CD8-positive, alpha-beta memory T cell (primary cell): ENCODE results near the gene NPAS3. TPM values are rescaled to one million over a fixed set of nuclear protein-coding genes. Genes with fewer than 3 reads are reported as not detected.

ENCODE experiments used
- CTCF ChIA-PET: fragments of 350-600 bp; sonication (Branson Sonifier 250); formaldehyde crosslinking; loops from one replicate; lab custom pipeline; 2021; ENCODE audit warnings: antibody characterized with exemption; lab: Charles Lee
- POLR2A ChIA-PET: fragments of 350-600 bp; sonication (Branson Sonifier 250); formaldehyde crosslinking; loops from one replicate; lab custom pipeline; 2021; ENCODE audit warnings: antibody characterized with exemption; lab: Charles Lee
- DNase-seq, 5 donors: peaks; one replicate each; pipeline versions ENCODE4 v3.0.0 to v3.0.0-alpha.2; 2020 to 2022; ENCODE audit warnings: mixed read lengths in 1 of 5
- H3K27ac ChIP-seq: one replicate; pipeline ENCODE4 v1.7.0; 2013; ENCODE audit warnings: low read depth, mild to moderate bottlenecking, low read length, moderate library complexity
- H3K27me3 ChIP-seq: 2 replicates; pipeline ENCODE4 v1.7.0; 2013; ENCODE audit warnings: low read length, mild to moderate bottlenecking; ENCODE audit not compliant: insufficient read depth, poor library complexity, severe bottlenecking
- H3K36me3 ChIP-seq: 2 replicates; pipeline ENCODE4 v1.7.0; 2013; ENCODE audit warnings: mild to moderate bottlenecking, low read length, moderate library complexity; ENCODE audit not compliant: insufficient read depth
- H3K4me1 ChIP-seq: 2 replicates; pipeline ENCODE4 v1.7.0; 2013; ENCODE audit warnings: mild to moderate bottlenecking, low read length, moderate library complexity; ENCODE audit not compliant: insufficient read depth
- H3K4me3 ChIP-seq: 2 replicates; pipeline ENCODE4 v1.7.0; 2013; ENCODE audit warnings: mild to moderate bottlenecking, low read length
- H3K9me3 ChIP-seq: 2 replicates; pipeline ENCODE4 v1.7.0; 2013; ENCODE audit warnings: mild to moderate bottlenecking, low read length
- H3K27ac Mint-ChIP-seq, 8 donors: one replicate each; pipeline ENCODE4 v1.8.0; 2020 to 2021; ENCODE audit warnings: mixed read lengths in 8 of 8, mild to moderate bottlenecking in 6 of 8, inconsistent platforms in 3 of 8, moderate library complexity in 3 of 8
- H3K27me3 Mint-ChIP-seq, 2 donors: one replicate each; pipeline ENCODE4 v1.8.0; 2020 to 2021; ENCODE audit warnings: mixed read lengths in 2 of 2, mild to moderate bottlenecking in 1 of 2, moderate library complexity in 1 of 2
- H3K36me3 Mint-ChIP-seq, 3 donors: one replicate each; pipeline ENCODE4 v1.8.0; 2020 to 2021; ENCODE audit warnings: mixed read lengths in 3 of 3, inconsistent platforms in 1 of 3, mild to moderate bottlenecking in 1 of 3
- H3K4me1 Mint-ChIP-seq, 3 donors: one replicate each; pipeline ENCODE4 v1.8.0; 2020 to 2021; ENCODE audit warnings: mixed read lengths in 3 of 3, inconsistent platforms in 1 of 3, mild to moderate bottlenecking in 1 of 3
- H3K4me3 Mint-ChIP-seq, 7 donors: one replicate each; pipeline ENCODE4 v1.8.0; 2020 to 2021; ENCODE audit warnings: mixed read lengths in 7 of 7, mild to moderate bottlenecking in 6 of 7, moderate library complexity in 4 of 7, inconsistent platforms in 2 of 7
- H3K9me3 Mint-ChIP-seq, 5 donors: one replicate each; pipeline ENCODE4 v1.8.0; 2020 to 2022; ENCODE audit warnings: mixed read lengths in 5 of 5, mild to moderate bottlenecking in 3 of 5, moderate library complexity in 2 of 5, inconsistent platforms in 1 of 5
- polyA plus RNA-seq: library from polyadenylated mRNA; unstranded; fragments of 300-500 nt; fragmentation: Illumina TruSeq; gene quantifications from one replicate; pipeline ENCODE4 v1.2.3, GENCODE V29; 2021
- total RNA-seq, 2 experiments: library from RNA; stranded (reverse); gene quantifications; one replicate each; pipeline ENCODE4 v1.2.3, GENCODE V29; 2021

The NPAS3 gene
- total and polyA plus RNA-seq, 3 experiments from 2014 or later, result not detected

DNA sequence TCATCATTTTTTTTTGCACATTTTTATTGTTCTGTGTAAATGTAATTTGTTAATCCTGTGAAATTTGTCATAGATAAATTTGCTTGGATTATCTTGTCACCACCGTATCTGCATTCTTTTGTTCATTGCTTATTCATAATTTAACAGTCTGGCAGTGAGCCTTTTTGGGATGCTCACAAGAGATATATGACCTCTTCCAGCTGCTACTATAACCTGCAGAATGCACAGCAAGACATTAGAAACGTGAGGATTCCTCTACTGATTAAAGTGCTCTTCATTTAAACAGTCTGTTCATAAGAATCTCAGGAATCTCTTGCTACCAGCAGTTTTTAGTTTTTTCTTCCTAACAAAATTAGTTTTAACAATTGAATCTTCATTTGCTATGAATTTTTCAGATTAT is 9.1 kb downstream of the NPAS3 start:
- peaks cover 0 to 4% (median 0%) of the 10 kb centered on the region in 5 donors for H3K9me3 Mint-ChIP-seq
- no peaks in the 10 kb centered on the region for H3K4me1 ChIP-seq
- H3K4me3 ChIP-seq, result no peak overlapping the region
- no peaks in the 10 kb centered on the region for H3K27me3 ChIP-seq
- H3K9me3 ChIP-seq, result no peaks in the 10 kb centered on the region
- H3K27me3 Mint-ChIP-seq, result peaks cover 1 to 7% of the 10 kb centered on the region in 2 donors
- no peak overlapping the region for H3K27ac ChIP-seq
- CTCF ChIA-PET, result no interaction called here
- H3K27ac Mint-ChIP-seq, result no peak overlapping the region
- no peak overlapping the region for H3K4me3 Mint-ChIP-seq
- DNase-seq, result no peak
- H3K4me1 Mint-ChIP-seq, result no peaks in the 10 kb centered on the region
- H3K36me3 Mint-ChIP-seq, result no peaks in the 10 kb centered on the region
- H3K36me3 ChIP-seq, result no peaks in the 10 kb centered on the region
- POLR2A ChIA-PET, result no interaction called here

DNA sequence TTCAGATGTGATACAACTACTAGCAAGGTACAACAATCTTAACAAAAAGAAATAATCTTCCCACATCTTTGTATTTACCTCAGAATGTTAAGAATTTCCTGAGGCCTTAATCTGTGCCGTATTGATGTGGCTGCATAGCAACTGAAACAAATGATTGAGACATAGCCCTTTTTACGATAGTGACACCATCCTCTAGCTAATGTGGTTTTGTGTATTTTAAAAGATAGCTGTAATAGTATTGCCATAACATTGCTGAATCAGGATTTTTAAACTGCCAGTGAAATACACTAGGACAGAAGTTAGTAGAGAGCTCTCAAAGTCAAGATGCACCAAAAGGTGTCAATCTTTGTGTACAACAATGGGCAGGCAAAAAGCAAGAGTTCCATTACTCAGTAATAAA is 11.9 kb downstream of the NPAS3 start:
- CTCF ChIA-PET, result no interaction called here

DNA sequence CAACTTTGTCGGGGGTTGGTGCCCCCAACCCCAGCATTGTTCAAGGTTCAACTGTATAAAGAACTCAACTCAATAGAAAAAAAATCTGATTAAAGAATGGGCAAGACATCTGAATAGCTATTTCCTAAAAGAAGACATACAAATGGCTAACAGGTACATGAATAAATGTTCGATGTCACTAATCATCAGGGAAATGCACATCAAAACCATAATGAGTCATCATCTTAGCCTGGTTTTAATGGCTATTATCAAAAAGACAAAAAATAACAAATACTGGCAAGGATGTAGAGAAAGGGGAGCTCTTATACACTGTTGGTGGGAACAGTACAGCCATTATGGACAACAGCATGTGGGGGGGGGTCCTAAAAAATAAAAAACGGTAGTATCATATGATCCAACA is 28.7 kb downstream of the NPAS3 start:
- H3K27me3 ChIP-seq, result no peaks in the 10 kb centered on the region
- no peak for DNase-seq
- H3K36me3 ChIP-seq, result no peaks in the 10 kb centered on the region
- no peak overlapping the region for H3K4me3 Mint-ChIP-seq
- no peaks in the 10 kb centered on the region for H3K27me3 Mint-ChIP-seq
- peaks cover 2 to 14% (median 5%) of the 10 kb centered on the region in 5 donors for H3K9me3 Mint-ChIP-seq
- H3K36me3 Mint-ChIP-seq, result no peaks in the 10 kb centered on the region
- H3K4me1 Mint-ChIP-seq, result no peaks in the 10 kb centered on the region
- CTCF ChIA-PET, result no interaction called here
- H3K9me3 ChIP-seq, result no peaks in the 10 kb centered on the region
- POLR2A ChIA-PET, result no interaction called here
- no peak overlapping the region for H3K27ac ChIP-seq
- no peak overlapping the region for H3K27ac Mint-ChIP-seq
- no peak overlapping the region for H3K4me3 ChIP-seq
- H3K4me1 ChIP-seq, result no peaks in the 10 kb centered on the region

More for the DNA sequence above, 11.9 kb downstream of the NPAS3 start:
- DNase-seq, result no peak
- Histone ChIP-seq H3K27me3 (no peaks in the 10 kb centered on the region), H3K27ac (no peak overlapping the region), H3K4me1 (no peaks in the 10 kb centered on the region), H3K4me3 (no peak overlapping the region), H3K9me3 (no peaks in the 10 kb centered on the region), H3K36me3 (no peaks in the 10 kb centered on the region)
- Mint-ChIP-seq H3K27ac (no peak overlapping the region), H3K9me3 (peaks cover 0 to 8% (median 4%) of the 10 kb centered on the region in 5 donors), H3K36me3 (no peaks in the 10 kb centered on the region), H3K4me1 (no peaks in the 10 kb centered on the region), H3K27me3 (peaks cover 0 to 6% of the 10 kb centered on the region in 2 donors), H3K4me3 (no peak overlapping the region)
- POLR2A ChIA-PET, result no interaction called here

DNA sequence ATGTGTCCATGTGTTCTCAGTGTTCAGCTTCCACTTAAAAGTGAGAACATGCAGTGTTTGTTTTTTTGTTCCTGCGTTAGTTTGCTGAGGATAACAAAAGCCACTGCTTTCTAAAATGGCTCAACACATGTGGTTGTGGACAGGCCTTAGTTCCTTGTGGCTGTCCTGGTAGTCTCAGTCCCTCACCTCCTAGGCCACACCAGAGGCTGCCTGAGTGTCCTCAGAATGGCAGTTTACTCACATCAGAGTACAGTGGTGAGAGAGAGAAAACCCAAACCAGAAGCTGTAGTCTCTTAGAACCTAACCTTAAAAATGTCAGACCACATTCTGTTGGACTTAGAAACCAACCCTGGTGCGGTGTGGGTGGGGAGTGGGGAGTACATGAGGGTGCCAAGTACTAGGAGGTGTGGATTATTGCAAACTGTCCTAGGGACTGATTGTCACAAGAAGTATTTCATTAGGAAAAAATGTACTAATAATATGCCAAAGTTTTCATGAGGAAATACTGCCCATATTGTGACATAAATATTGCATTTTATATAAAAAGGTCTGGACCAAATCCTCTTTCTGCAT is 30.4 kb downstream of the NPAS3 start:
- no peak overlapping the region for H3K4me3 Mint-ChIP-seq
- Histone ChIP-seq H3K4me1 (no peaks in the 10 kb centered on the region), H3K27me3 (no peaks in the 10 kb centered on the region), H3K36me3 (no peaks in the 10 kb centered on the region), H3K27ac (no peak overlapping the region), H3K9me3 (no peaks in the 10 kb centered on the region), H3K4me3 (no peak overlapping the region)
- no peak for DNase-seq
- POLR2A ChIA-PET, result no interaction called here
- H3K4me1 Mint-ChIP-seq, result no peaks in the 10 kb centered on the region
- peaks cover 2 to 11% (median 6%) of the 10 kb centered on the region in 5 donors for H3K9me3 Mint-ChIP-seq
- no peaks in the 10 kb centered on the region for H3K36me3 Mint-ChIP-seq
- CTCF ChIA-PET, result no interaction called here
- no peak overlapping the region for H3K27ac Mint-ChIP-seq
- no peaks in the 10 kb centered on the region for H3K27me3 Mint-ChIP-seq

DNA sequence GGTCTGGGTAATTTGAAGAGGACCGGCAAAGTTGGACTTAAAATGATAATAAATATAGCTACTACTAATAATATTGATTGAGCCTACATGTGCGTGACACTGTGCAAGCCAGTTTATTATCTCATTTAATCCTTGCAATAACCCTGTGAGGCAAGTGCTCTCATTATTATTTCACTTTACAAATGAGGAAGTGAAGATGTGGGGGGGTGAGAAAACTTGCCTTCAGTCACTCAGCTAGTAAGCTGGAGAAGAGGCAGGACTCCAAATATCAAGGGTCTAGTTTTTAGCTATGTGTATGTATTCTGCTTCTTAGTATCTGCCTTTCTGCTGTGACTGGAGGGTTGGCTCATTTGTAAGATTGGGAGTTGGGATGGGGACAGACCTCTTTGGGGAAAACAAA is 39.2 kb downstream of the NPAS3 start:
- H3K4me1 Mint-ChIP-seq, result no peaks in the 10 kb centered on the region
- no peak overlapping the region for H3K27ac ChIP-seq
- no peaks in the 10 kb centered on the region for H3K36me3 Mint-ChIP-seq
- no peak overlapping the region for H3K4me3 ChIP-seq
- no peak for DNase-seq
- H3K4me3 Mint-ChIP-seq, result no peak overlapping the region
- H3K4me1 ChIP-seq, result no peaks in the 10 kb centered on the region
- peaks cover 0 to 3% (median 2%) of the 10 kb centered on the region in 5 donors for H3K9me3 Mint-ChIP-seq
- ChIA-PET CTCF (no interaction called here), POLR2A (no interaction called here)
- H3K9me3 ChIP-seq, result no peaks in the 10 kb centered on the region
- peaks cover 0 to 1% of the 10 kb centered on the region in 2 donors for H3K27me3 Mint-ChIP-seq
- no peaks in the 10 kb centered on the region for H3K36me3 ChIP-seq
- no peaks in the 10 kb centered on the region for H3K27me3 ChIP-seq
- H3K27ac Mint-ChIP-seq, result no peak overlapping the region

DNA sequence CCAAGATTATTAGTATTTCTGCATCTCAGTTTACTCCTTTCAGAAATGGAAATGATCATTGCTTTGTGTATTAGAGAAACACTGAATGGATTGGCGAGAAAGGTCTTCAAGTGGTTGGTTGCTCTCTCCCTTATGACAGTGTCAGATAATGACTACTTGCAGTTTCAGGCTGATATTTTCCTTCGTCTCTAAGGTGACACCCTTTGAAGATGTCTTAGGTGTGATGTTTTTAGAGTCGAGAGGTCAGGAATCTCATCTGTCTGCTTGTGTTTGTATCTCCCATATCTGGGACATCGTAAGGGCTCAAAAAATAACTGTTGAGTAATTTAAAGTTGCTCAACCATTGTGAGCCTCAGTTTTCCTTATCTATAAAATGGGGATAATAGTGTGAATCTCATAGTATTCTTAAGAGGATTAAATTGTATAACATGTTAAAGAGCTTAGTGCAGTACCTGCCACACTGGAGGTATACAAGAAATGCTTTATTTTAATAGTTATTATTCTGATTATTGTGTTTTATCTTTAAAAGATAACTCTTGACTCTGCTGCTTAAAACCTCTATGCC is 40.1 kb downstream of the NPAS3 start:
- H3K4me1 ChIP-seq, result no peaks in the 10 kb centered on the region
- H3K27ac Mint-ChIP-seq, result no peak overlapping the region
- peaks cover 0 to 1% of the 10 kb centered on the region in 2 donors for H3K27me3 Mint-ChIP-seq
- H3K36me3 ChIP-seq, result no peaks in the 10 kb centered on the region
- DNase-seq, result no peak
- no peak overlapping the region for H3K4me3 Mint-ChIP-seq
- ChIA-PET POLR2A (no interaction called here), CTCF (no interaction called here)
- no peaks in the 10 kb centered on the region for H3K36me3 Mint-ChIP-seq
- no peaks in the 10 kb centered on the region for H3K4me1 Mint-ChIP-seq
- no peaks in the 10 kb centered on the region for H3K27me3 ChIP-seq
- no peaks in the 10 kb centered on the region for H3K9me3 ChIP-seq
- no peak overlapping the region for H3K4me3 ChIP-seq
- H3K9me3 Mint-ChIP-seq, result peaks cover 0 to 3% (median 2%) of the 10 kb centered on the region in 5 donors
- H3K27ac ChIP-seq, result no peak overlapping the region

DNA sequence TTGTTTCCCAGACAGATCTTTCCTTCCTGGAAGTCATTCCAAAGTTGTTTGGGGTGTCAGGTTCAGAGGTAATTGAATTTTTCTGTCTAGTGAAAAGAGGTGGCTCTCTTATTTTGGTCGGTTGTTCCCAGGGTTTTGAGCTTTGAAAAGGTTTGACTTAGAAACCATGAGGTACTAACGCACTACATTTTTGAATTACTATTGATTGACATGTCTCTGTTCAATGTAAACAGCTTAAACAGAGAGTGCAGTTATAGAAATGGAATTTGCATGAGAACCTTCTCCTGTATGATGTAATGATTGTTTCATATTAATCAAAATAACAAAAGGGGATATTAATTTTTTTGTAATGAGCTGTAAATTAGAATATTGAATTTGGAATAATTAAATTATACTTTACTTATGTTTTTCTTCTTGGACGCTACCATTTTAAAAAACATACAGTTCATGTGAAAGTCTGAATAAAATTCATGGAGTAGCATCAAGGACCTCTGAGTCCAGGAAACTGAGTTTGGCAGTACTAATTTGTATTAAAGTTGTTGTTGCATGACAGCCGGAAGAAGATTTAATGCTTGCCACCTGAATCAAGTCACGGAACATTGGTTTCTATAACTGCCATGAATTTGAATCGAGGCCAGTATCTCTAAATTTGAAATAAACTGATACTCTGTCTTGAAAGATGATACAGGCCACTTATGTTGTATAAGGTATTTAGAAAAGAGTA is 41.7 kb downstream of the NPAS3 start:
- no peak overlapping the region for H3K4me3 Mint-ChIP-seq
- Histone ChIP-seq H3K9me3 (no peaks in the 10 kb centered on the region), H3K27me3 (no peaks in the 10 kb centered on the region), H3K4me3 (no peak overlapping the region), H3K36me3 (no peaks in the 10 kb centered on the region), H3K4me1 (no peaks in the 10 kb centered on the region), H3K27ac (no peak overlapping the region)
- H3K36me3 Mint-ChIP-seq, result no peaks in the 10 kb centered on the region
- CTCF ChIA-PET, result no interaction called here
- POLR2A ChIA-PET, result no interaction called here
- no peak overlapping the region for H3K27ac Mint-ChIP-seq
- DNase-seq, result no peak
- H3K9me3 Mint-ChIP-seq, result peaks cover 0 to 5% (median 2%) of the 10 kb centered on the region in 5 donors
- H3K27me3 Mint-ChIP-seq, result no peaks in the 10 kb centered on the region
- no peaks in the 10 kb centered on the region for H3K4me1 Mint-ChIP-seq

DNA sequence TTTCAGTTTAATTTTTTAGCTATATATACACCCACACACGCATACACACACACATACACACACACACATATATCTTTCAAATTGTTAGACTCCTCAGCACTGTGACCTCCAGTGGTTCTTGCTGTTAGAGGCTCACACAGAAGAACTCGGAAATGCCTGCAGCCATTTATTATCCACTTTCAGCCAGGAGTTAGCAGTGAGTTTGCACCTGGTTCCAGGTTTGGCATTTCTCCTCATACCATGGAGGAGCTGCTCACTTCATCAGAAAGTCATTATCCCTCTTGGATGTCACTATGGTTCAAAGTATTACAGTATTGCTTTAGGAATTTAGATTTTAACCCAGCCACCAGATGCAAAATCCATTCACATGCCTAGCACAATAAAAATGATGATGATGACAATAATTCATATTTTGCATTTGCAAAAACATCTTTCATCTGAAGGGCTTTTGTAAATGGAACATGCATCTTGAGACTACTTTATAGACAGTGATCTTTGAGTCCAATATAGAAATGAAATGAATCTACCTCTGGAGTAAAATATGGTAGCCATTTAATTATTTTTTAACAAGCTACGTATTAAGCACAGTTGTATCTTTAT is 42.3 kb downstream of the NPAS3 start:
- H3K27ac ChIP-seq, result no peak overlapping the region
- Mint-ChIP-seq H3K36me3 (no peaks in the 10 kb centered on the region), H3K27ac (no peak overlapping the region), H3K9me3 (peaks cover 0 to 5% (median 2%) of the 10 kb centered on the region in 5 donors), H3K4me3 (no peak overlapping the region), H3K4me1 (no peaks in the 10 kb centered on the region), H3K27me3 (no peaks in the 10 kb centered on the region)
- H3K36me3 ChIP-seq, result no peaks in the 10 kb centered on the region
- no peaks in the 10 kb centered on the region for H3K9me3 ChIP-seq
- CTCF ChIA-PET, result no interaction called here
- POLR2A ChIA-PET, result no interaction called here
- H3K27me3 ChIP-seq, result no peaks in the 10 kb centered on the region
- H3K4me3 ChIP-seq, result no peak overlapping the region
- no peaks in the 10 kb centered on the region for H3K4me1 ChIP-seq
- DNase-seq, result no peak
